WTC11 (cell line): ENCODE measurements around the gene XRCC4. TPM values are rescaled to one million over a fixed set of nuclear protein-coding genes. Genes with fewer than 3 reads are reported as not detected.

Experiments
- ATAC-seq: fragments of 200-7000 bp; cut with Tn5 transposase; 2 replicates; pipeline ENCODE4 v1.10.0; 2021; ENCODE audit warnings: mild to moderate bottlenecking, moderate library complexity
- CTCF ChIA-PET: fragments of 300-600 bp; sonication (Branson Sonifier 250); formaldehyde crosslinking; loops from one replicate; lab custom pipeline; 2021; ENCODE audit warnings: antibody characterized with exemption; lab: Charles Lee
- POLR2A ChIA-PET: fragments of 350-600 bp; sonication (Branson Sonifier 250); formaldehyde crosslinking; loops from one replicate; lab custom pipeline; 2021; ENCODE audit warnings: antibody characterized with exemption; lab: Charles Lee
- DNase-seq: peaks from one replicate; pipeline ENCODE4 v3.0.0; 2021; ENCODE audit warnings: low spot score
- H3K27ac Mint-ChIP-seq: 2 replicates; pipeline ENCODE4 v1.8.0; 2021; ENCODE audit warnings: mixed read lengths
- H3K27me3 Mint-ChIP-seq: 2 replicates; pipeline ENCODE4 v1.8.0; 2021; ENCODE audit warnings: low read depth, mild to moderate bottlenecking, moderate library complexity, mixed read lengths
- H3K36me3 Mint-ChIP-seq: 2 replicates; pipeline ENCODE4 v1.8.0; 2021; ENCODE audit warnings: mixed read lengths
- H3K4me1 Mint-ChIP-seq: 2 replicates; pipeline ENCODE4 v1.8.0; 2022; ENCODE audit warnings: mixed read lengths
- H3K4me3 Mint-ChIP-seq: 2 replicates; pipeline ENCODE4 v1.8.0; 2021; ENCODE audit warnings: mild to moderate bottlenecking, moderate library complexity, mixed read lengths
- H3K9me3 Mint-ChIP-seq: 2 replicates; pipeline ENCODE4 v1.8.0; 2021; ENCODE audit warnings: mixed read lengths
- AR ChIP-seq: fragments of 250-450 bp; sonication (Bioruptor Pico); IDR thresholded peaks from 2 replicates; pipeline ENCODE4 v1.9.0; 2021; ENCODE audit warnings: mild to moderate bottlenecking
- ARID4B ChIP-seq: sonication (generic); formaldehyde crosslinking; IDR thresholded peaks from 2 replicates; pipeline ENCODE4 v1.8.0; 2023; ENCODE audit warnings: missing genetic modification reagents, mild to moderate bottlenecking, borderline replicate concordance
- CREM ChIP-seq: sonication (generic); formaldehyde crosslinking; IDR thresholded peaks from 2 replicates; pipeline ENCODE4 v1.8.1; 2022; ENCODE audit warnings: mild to moderate bottlenecking, missing genetic modification reagents, moderate library complexity
- FOXJ3 ChIP-seq: sonication (generic); formaldehyde crosslinking; IDR thresholded peaks from 2 replicates; pipeline ENCODE4 v1.9.0; 2021; ENCODE audit warnings: missing genetic modification reagents, mild to moderate bottlenecking, borderline replicate concordance
- FOXK1 ChIP-seq: sonication (generic); formaldehyde crosslinking; IDR thresholded peaks from 2 replicates; pipeline ENCODE4 v1.8.0; 2022; ENCODE audit warnings: mild to moderate bottlenecking, moderate library complexity, missing genetic modification reagents
- GTF2I ChIP-seq: fragments of 250-450 bp; sonication (Bioruptor Pico); conservative IDR thresholded peaks from 2 replicates; pipeline ENCODE4 v1.4.0; 2021; ENCODE audit warnings: mild to moderate bottlenecking
- HMGA2 ChIP-seq: fragments of 250-450 bp; sonication (Bioruptor Pico); IDR thresholded peaks from 2 replicates; pipeline ENCODE4 v1.4.0; 2021; ENCODE audit warnings: mild to moderate bottlenecking, moderate library complexity
- HMGXB4 ChIP-seq: sonication (generic); formaldehyde crosslinking; IDR thresholded peaks from 2 replicates; pipeline ENCODE4 v1.8.1; 2023; ENCODE audit warnings: mild to moderate bottlenecking, moderate library complexity, missing genetic modification reagents
- MAX ChIP-seq: sonication (generic); formaldehyde crosslinking; IDR thresholded peaks from 2 replicates; pipeline ENCODE4 v1.8.0; 2022; ENCODE audit warnings: mild to moderate bottlenecking, missing genetic modification reagents
- PRDM15 ChIP-seq: sonication (generic); formaldehyde crosslinking; IDR thresholded peaks from 2 replicates; pipeline ENCODE4 v1.8.0; 2022; ENCODE audit warnings: missing genetic modification reagents
- ZNF138 ChIP-seq: sonication (generic); formaldehyde crosslinking; conservative IDR thresholded peaks from 2 replicates; pipeline ENCODE4 v1.8.1; 2022; ENCODE audit warnings: mild to moderate bottlenecking, moderate library complexity, missing genetic modification reagents
- total RNA-seq: library from RNA; stranded (reverse); gene quantifications from 3 replicates; pipeline ENCODE4 v1.2.3, GENCODE V29; 2021

XRCC4 gene
- total RNA-seq, 1 experiment from 2014 or later: 13.5 TPM

GRCh38 chr5:83265318-83265717, 188.0 kb downstream of the XRCC4 start:
- no peaks in the 10 kb centered on the region for H3K27me3 Mint-ChIP-seq
- H3K36me3 Mint-ChIP-seq: no peaks in the 10 kb centered on the region
- no peak for ATAC-seq
- H3K27ac Mint-ChIP-seq: no peak overlapping the region
- H3K9me3 Mint-ChIP-seq: peaks cover 5% of the 10 kb centered on the region
- H3K4me1 Mint-ChIP-seq: peaks cover 1% of the 10 kb centered on the region; the same call in 1 of the 2 replicates
- TF ChIP-seq FOXK1: no peak
- TF ChIP-seq, all 79 proteins: peak for 0
- DNase-seq: no peak
- no peak overlapping the region for H3K4me3 Mint-ChIP-seq
- CTCF ChIA-PET: no interaction called here
- POLR2A ChIA-PET: no interaction called here

- no peak for DNase-seq
- Mint-ChIP-seq H3K4me1 (peaks cover 3% of the 10 kb centered on the region; the same call in 1 of the 2 replicates), H3K27ac (no peak overlapping the region), H3K27me3 (no peaks in the 10 kb centered on the region)
- CTCF ChIA-PET: no interaction called here
- TF ChIP-seq CREM (CRISPR knock-in tag): no peak
- no peak for TF ChIP-seq ZNF138 (CRISPR knock-in tag)
- TF ChIP-seq PRDM15 (CRISPR knock-in tag): no peak
- no peak for TF ChIP-seq AR (CRISPR knock-in tag)
- no peak for TF ChIP-seq HMGXB4 (CRISPR knock-in tag)
- TF ChIP-seq ARID4B (CRISPR knock-in tag): no peak
- TF ChIP-seq MAX (CRISPR knock-in tag): no peak
- TF ChIP-seq GTF2I (CRISPR knock-in tag): no peak
- no peak for TF ChIP-seq FOXJ3
- TF ChIP-seq HMGA2 (CRISPR knock-in tag): no peak
- TF ChIP-seq FOXK1: no peak
- TF ChIP-seq, all 79 proteins: peak for 0
- no peak for ATAC-seq
- Mint-ChIP-seq H3K36me3 (no peaks in the 10 kb centered on the region; the same call in 1 of the 2 replicates), H3K4me3 (no peak overlapping the region), H3K9me3 (peaks cover 22% of the 10 kb centered on the region)
- POLR2A ChIA-PET: interaction anchor here (1.0 kb wide), 1 partner anchor 203 kb away, joined by 4 read pairs; no protein-coding TSS in a partner anchor
Measured at GRCh38 chr5:83270311-83270710, 193.0 kb downstream of the XRCC4 start.
